Measurements from ENCODE around the gene PTHLH. TPM values are rescaled to one million over a fixed set of nuclear protein-coding genes. Genes with fewer than 3 reads are reported as not detected.

PTHLH gene
- total RNA-seq, 1 experiment from 2014 or later = not detected

DNA sequence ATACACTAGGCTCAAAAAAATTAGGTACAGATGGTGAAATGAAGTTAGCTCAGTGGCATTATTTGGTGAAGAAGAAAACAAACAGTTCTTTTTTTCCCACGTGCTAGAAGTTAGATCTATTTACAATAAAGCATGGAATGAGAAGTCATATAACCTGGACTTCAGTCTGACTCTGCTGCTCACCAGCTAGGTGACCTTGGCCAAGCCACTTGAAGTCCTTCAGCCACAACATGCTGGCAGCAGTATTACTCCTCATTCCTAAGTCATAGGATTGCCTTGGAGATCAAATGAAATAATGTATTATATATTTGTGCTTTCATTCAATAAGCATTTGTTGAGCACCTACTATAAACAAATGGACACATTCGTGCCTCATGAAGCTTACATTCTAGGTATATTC, 45.2 kb downstream of the PTHLH start:
- ChIA-PET CTCF (interaction anchor here (1.2 kb wide), 1 partner anchor 14 kb away, joined by 4 read pairs; no protein-coding TSS in a partner anchor), POLR2A (no interaction called here)
- TF ChIP-seq, protein P1, sequence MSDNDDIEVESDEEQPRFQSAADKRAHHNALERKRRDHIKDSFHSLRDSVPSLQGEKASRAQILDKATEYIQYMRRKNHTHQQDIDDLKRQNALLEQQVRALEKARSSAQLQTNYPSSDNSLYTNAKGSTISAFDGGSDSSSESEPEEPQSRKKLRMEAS (CRISPR knock-in tag; IDR thresholded peaks at IDR 0.05) = no peak
- no peak for TF ChIP-seq TP53 (CRISPR knock-in tag; IDR thresholded peaks at IDR 0.05)
- TF ChIP-seq, protein P2, sequence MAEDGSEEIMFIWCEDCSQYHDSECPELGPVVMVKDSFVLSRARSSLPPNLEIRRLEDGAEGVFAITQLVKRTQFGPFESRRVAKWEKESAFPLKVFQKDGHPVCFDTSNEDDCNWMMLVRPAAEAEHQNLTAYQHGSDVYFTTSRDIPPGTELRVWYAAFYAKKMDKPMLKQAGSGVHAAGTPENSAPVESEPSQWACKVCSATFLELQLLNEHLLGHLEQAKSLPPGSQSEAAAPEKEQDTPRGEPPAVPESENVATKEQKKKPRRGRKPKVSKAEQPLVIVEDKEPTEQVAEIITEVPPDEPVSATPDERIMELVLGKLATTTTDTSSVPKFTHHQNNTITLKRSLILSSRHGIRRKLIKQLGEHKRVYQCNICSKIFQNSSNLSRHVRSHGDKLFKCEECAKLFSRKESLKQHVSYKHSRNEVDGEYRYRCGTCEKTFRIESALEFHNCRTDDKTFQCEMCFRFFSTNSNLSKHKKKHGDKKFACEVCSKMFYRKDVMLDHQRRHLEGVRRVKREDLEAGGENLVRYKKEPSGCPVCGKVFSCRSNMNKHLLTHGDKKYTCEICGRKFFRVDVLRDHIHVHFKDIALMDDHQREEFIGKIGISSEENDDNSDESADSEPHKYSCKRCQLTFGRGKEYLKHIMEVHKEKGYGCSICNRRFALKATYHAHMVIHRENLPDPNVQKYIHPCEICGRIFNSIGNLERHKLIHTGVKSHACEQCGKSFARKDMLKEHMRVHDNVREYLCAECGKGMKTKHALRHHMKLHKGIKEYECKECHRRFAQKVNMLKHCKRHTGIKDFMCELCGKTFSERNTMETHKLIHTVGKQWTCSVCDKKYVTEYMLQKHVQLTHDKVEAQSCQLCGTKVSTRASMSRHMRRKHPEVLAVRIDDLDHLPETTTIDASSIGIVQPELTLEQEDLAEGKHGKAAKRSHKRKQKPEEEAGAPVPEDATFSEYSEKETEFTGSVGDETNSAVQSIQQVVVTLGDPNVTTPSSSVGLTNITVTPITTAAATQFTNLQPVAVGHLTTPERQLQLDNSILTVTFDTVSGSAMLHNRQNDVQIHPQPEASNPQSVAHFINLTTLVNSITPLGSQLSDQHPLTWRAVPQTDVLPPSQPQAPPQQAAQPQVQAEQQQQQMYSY (CRISPR knock-in tag; IDR thresholded peaks at IDR 0.05) = no peak
- TF ChIP-seq, protein P3, sequence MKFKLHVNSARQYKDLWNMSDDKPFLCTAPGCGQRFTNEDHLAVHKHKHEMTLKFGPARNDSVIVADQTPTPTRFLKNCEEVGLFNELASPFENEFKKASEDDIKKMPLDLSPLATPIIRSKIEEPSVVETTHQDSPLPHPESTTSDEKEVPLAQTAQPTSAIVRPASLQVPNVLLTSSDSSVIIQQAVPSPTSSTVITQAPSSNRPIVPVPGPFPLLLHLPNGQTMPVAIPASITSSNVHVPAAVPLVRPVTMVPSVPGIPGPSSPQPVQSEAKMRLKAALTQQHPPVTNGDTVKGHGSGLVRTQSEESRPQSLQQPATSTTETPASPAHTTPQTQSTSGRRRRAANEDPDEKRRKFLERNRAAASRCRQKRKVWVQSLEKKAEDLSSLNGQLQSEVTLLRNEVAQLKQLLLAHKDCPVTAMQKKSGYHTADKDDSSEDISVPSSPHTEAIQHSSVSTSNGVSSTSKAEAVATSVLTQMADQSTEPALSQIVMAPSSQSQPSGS (CRISPR knock-in tag; IDR thresholded peaks at IDR 0.05; ENCODE audit: borderline replicate concordance, low read depth) = no peak
- no peak for TF ChIP-seq MYBL2 (CRISPR knock-in tag; IDR thresholded peaks at IDR 0.05)
- no peak for TF ChIP-seq NR3C1 (CRISPR knock-in tag; conservative IDR thresholded peaks at IDR 0.05; ENCODE audit: low read depth)
- TF ChIP-seq RELA (CRISPR knock-in tag; IDR thresholded peaks at IDR 0.05; ENCODE audit: borderline replicate concordance) = no peak
- TF ChIP-seq ZBTB21 (CRISPR knock-in tag; IDR thresholded peaks at IDR 0.05; ENCODE audit: borderline replicate concordance) = no peak
- TF ChIP-seq ZNF423 (CRISPR knock-in tag; IDR thresholded peaks at IDR 0.05) = no peak
- TF ChIP-seq, protein P4, sequence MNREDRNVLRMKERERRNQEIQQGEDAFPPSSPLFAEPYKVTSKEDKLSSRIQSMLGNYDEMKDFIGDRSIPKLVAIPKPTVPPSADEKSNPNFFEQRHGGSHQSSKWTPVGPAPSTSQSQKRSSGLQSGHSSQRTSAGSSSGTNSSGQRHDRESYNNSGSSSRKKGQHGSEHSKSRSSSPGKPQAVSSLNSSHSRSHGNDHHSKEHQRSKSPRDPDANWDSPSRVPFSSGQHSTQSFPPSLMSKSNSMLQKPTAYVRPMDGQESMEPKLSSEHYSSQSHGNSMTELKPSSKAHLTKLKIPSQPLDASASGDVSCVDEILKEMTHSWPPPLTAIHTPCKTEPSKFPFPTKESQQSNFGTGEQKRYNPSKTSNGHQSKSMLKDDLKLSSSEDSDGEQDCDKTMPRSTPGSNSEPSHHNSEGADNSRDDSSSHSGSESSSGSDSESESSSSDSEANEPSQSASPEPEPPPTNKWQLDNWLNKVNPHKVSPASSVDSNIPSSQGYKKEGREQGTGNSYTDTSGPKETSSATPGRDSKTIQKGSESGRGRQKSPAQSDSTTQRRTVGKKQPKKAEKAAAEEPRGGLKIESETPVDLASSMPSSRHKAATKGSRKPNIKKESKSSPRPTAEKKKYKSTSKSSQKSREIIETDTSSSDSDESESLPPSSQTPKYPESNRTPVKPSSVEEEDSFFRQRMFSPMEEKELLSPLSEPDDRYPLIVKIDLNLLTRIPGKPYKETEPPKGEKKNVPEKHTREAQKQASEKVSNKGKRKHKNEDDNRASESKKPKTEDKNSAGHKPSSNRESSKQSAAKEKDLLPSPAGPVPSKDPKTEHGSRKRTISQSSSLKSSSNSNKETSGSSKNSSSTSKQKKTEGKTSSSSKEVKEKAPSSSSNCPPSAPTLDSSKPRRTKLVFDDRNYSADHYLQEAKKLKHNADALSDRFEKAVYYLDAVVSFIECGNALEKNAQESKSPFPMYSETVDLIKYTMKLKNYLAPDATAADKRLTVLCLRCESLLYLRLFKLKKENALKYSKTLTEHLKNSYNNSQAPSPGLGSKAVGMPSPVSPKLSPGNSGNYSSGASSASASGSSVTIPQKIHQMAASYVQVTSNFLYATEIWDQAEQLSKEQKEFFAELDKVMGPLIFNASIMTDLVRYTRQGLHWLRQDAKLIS (CRISPR knock-in tag; IDR thresholded peaks at IDR 0.05; ENCODE audit: borderline replicate concordance) = no peak
- TF ChIP-seq, protein P5, sequence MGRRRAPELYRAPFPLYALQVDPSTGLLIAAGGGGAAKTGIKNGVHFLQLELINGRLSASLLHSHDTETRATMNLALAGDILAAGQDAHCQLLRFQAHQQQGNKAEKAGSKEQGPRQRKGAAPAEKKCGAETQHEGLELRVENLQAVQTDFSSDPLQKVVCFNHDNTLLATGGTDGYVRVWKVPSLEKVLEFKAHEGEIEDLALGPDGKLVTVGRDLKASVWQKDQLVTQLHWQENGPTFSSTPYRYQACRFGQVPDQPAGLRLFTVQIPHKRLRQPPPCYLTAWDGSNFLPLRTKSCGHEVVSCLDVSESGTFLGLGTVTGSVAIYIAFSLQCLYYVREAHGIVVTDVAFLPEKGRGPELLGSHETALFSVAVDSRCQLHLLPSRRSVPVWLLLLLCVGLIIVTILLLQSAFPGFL (CRISPR knock-in tag; IDR thresholded peaks at IDR 0.05; ENCODE audit: borderline replicate concordance) = no peak
- no peak for TF ChIP-seq GTF2I (CRISPR knock-in tag; conservative IDR thresholded peaks at IDR 0.05)
- no peak for TF ChIP-seq ELF4 (CRISPR knock-in tag; IDR thresholded peaks at IDR 0.05; ENCODE audit: low read depth)
- TF ChIP-seq SMAD4 (CRISPR knock-in tag; IDR thresholded peaks at IDR 0.05) = no peak
- TF ChIP-seq, protein P6, sequence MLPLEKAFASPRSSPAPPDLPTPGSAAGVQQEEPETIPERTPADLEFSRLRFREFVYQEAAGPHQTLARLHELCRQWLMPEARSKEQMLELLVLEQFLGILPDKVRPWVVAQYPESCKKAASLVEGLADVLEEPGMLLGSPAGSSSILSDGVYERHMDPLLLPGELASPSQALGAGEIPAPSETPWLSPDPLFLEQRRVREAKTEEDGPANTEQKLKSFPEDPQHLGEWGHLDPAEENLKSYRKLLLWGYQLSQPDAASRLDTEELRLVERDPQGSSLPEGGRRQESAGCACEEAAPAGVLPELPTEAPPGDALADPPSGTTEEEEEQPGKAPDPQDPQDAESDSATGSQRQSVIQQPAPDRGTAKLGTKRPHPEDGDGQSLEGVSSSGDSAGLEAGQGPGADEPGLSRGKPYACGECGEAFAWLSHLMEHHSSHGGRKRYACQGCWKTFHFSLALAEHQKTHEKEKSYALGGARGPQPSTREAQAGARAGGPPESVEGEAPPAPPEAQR (CRISPR knock-in tag; IDR thresholded peaks at IDR 0.05) = no peak
- no peak for TF ChIP-seq OVOL2 (CRISPR knock-in tag; IDR thresholded peaks at IDR 0.05; ENCODE audit: borderline replicate concordance)
- TF ChIP-seq ATF1 (CRISPR knock-in tag; IDR thresholded peaks at IDR 0.05) = no peak
- TF ChIP-seq, protein P7, sequence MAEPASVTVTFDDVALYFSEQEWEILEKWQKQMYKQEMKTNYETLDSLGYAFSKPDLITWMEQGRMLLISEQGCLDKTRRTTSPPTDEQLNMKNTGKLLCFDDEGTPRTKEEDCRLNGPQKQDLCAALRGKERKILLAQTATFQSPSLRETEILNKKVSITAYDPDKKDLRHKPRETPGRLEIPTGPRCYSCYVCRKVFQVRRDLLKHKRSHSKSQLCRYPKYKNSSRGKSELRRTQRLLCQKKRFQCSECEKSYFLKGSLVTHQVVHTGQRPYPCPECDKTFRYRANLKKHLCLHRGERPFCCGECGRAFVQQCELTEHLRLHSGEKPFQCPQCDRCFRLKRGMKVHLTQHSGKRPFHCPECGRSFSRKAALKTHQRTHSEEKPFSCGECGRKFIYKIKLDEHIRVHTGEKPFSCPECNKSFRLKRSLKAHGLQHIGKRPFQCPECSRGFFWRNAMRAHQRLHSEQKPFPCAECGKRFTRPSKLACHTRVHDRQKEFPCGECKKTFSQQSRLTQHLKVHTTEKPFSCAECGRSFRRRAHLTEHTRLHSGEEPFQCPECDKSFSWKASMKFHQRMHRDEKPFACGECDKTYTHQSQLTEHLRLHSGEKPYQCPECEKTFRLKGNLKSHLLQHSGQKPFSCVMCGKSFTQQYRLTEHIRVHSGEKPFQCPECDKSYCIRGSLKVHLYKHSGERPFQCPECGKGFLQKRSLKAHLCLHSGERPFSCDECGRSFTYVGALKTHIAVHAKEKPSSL (CRISPR knock-in tag; conservative IDR thresholded peaks at IDR 0.05) = no peak
- TF ChIP-seq PRRX2 (CRISPR knock-in tag; IDR thresholded peaks at IDR 0.05) = no peak
- no peak for TF ChIP-seq NFATC4 (CRISPR knock-in tag; IDR thresholded peaks at IDR 0.05)
- Mint-ChIP-seq H3K27me3 (ENCODE audit: low read depth) (no peaks in the 10 kb centered on the region; the same call in 1 of the 2 replicates), H3K9me3 (no peaks in the 10 kb centered on the region), H3K27ac (no peak overlapping the region), H3K36me3 (no peaks in the 10 kb centered on the region), H3K4me3 (no peak overlapping the region), H3K4me1 (no peaks in the 10 kb centered on the region)
- ATAC-seq = no peak
- no peak for DNase-seq (ENCODE audit: low spot score)
